ENCODE results near the gene WSB1. TPM values are rescaled to one million over a fixed set of nuclear protein-coding genes. Genes with fewer than 3 reads are reported as not detected.

WSB1 gene
- total and polyA plus RNA-seq, 8 donors: 41.3 to 84.3 (median 53.6) TPM

DNA sequence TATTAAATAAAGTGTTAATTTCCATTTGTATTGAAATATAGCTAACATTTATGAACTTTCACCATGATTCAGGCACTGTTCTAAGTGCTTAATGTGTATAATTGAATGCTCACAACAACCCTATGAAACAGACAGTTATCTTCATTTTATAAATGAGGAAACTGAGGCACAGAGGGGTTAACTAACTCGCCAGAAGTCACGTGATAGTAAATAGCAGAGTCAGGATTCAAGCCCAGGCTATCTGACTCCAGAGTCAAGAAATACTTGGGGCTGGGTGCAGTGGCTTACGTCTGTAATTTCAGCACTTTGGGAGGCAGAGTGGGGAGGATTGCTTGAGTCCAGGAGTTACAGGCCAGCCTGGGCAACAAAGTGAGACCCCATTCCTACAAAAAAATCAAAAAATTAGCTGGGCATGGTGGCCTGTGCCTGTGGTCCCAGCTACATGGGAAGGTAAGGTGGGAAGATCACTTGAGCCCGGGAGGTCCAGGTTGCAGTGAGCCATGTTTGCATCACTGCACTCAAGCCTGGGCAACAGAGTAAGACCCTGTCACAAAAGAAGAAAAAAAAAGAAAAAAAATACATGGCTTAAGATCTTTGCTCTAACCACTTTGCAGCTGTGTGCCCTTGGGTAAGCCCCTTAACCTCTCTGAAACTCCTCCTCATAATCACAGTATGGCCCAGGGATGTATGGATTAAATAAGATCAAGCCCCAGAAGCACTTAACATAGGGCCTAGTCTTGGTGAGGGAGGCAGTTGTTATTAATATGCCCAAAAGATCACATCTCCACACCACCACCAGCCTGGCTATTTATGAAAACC is 29.0 kb downstream of the WSB1 start:
- no peak for TF ChIP-seq CTCF (IDR thresholded peaks at IDR 0.05)
- no peaks in the 10 kb centered on the region for H3K27me3 ChIP-seq
- 60 to 73% methylated on average over 4 of the region's 4 CpGs for WGBS, 2 donors
- H3K36me3 ChIP-seq: no peaks in the 10 kb centered on the region
- H3K4me3 ChIP-seq: no peak overlapping the region
- FAIRE-seq: no peak
- no peak overlapping the region for H3K27ac ChIP-seq
- H3K4me1 ChIP-seq: peaks cover 5 to 9% (median 9%) of the 10 kb centered on the region in 3 donors
- H3K9me3 ChIP-seq: no peaks in the 10 kb centered on the region
- ATAC-seq: no peak
- DNase-seq: no peak
- intact Hi-C loops (cut with DNase I): no loop called here

- H3K4me3 ChIP-seq: no peak overlapping the region
- peak; percentile 23 to 66 (median 56) for ATAC-seq
- H3K4me1 ChIP-seq: peaks cover 5 to 9% (median 9%) of the 10 kb centered on the region in 3 donors
- no peaks in the 10 kb centered on the region for H3K27me3 ChIP-seq
- intact Hi-C loops (cut with DNase I): no loop called here
- no peaks in the 10 kb centered on the region for H3K9me3 ChIP-seq
- no peak for TF ChIP-seq CTCF (IDR thresholded peaks at IDR 0.05)
- no peak overlapping the region for H3K27ac ChIP-seq
- 38 to 41% methylated on average over 7 of the region's 7 CpGs for WGBS, 2 donors
- DNase-seq: peak in 4 of 6 donors; percentile 39 to 65 (median 48)
- H3K36me3 ChIP-seq: no peaks in the 10 kb centered on the region
- FAIRE-seq: no peak
Observed at GRCh38 chr17:27323538-27324215, 29.8 kb downstream of the WSB1 start.

GRCh38 chr17:27324771-27325339 is 30.9 kb downstream of the WSB1 start:
- ATAC-seq: no peak
- no peak overlapping the region for H3K4me3 ChIP-seq
- FAIRE-seq: no peak
- DNase-seq: peak in 1 of 6 donors; percentile 6
- peaks cover 1 to 6% (median 5%) of the 10 kb centered on the region in 3 donors for H3K4me1 ChIP-seq
- intact Hi-C loops (cut with DNase I): no loop called here
- H3K27ac ChIP-seq: no peak overlapping the region
- no peaks in the 10 kb centered on the region for H3K27me3 ChIP-seq
- 78 to 85% methylated on average over 5 of the region's 5 CpGs for WGBS, 2 donors
- TF ChIP-seq CTCF (IDR thresholded peaks at IDR 0.05): no peak
- H3K9me3 ChIP-seq: no peaks in the 10 kb centered on the region
- no peaks in the 10 kb centered on the region for H3K36me3 ChIP-seq

GRCh38 chr17:27326051-27326450 is 32.1 kb downstream of the WSB1 start:
- Histone ChIP-seq H3K27me3 (no peaks in the 10 kb centered on the region), H3K9me3 (no peaks in the 10 kb centered on the region), H3K4me3 (no peak overlapping the region), H3K36me3 (no peaks in the 10 kb centered on the region), H3K4me1 (no peaks in the 10 kb centered on the region), H3K27ac (no peak overlapping the region)
- 60 to 66% methylated on average over 2 of the region's 2 CpGs for WGBS, 2 donors
- FAIRE-seq: no peak
- no peak for TF ChIP-seq CTCF (IDR thresholded peaks at IDR 0.05)
- no peak for ATAC-seq
- DNase-seq: peak in 1 of 6 donors; percentile 1
- intact Hi-C loops (cut with DNase I): no loop called here
